Activated T-helper 1 cell treated with anti-CD3 and anti-CD28 coated beads, Interleukin-12 subunit alpha, Interleukin-12 subunit beta, Interleukin-2, Interleukin-4 antibody, amounts not matched to agents 30 ng/mL and 10 ng/mL and 1 ng/mL, durations not matched to agents 14 hours and 24 hours and 36 hours (primary cell): ENCODE measurements around the gene CPHXL2. TPM values are rescaled to one million over a fixed set of nuclear protein-coding genes. Genes with fewer than 3 reads are reported as not detected.

ENCODE experiments used
- DNase-seq: peaks from one replicate; pipeline ENCODE4 v3.0.0; 2021; ENCODE audit warnings: low spot score
- H3K27ac Mint-ChIP-seq: one replicate; pipeline ENCODE4 v1.8.0; 2021; ENCODE audit warnings: mild to moderate bottlenecking, mixed read lengths
- H3K27me3 Mint-ChIP-seq: one replicate; pipeline ENCODE4 v1.8.0; 2022; ENCODE audit warnings: mild to moderate bottlenecking, moderate library complexity, mixed read lengths; ENCODE audit not compliant: insufficient read depth
- H3K36me3 Mint-ChIP-seq: one replicate; pipeline ENCODE4 v1.8.0; 2021; ENCODE audit warnings: low read depth, mixed read lengths
- H3K4me1 Mint-ChIP-seq: one replicate; pipeline ENCODE4 v1.8.0; 2021; ENCODE audit warnings: low read depth, mixed read lengths
- H3K4me3 Mint-ChIP-seq: one replicate; pipeline ENCODE4 v1.8.0; 2021; ENCODE audit warnings: mild to moderate bottlenecking, moderate library complexity, mixed read lengths
- H3K9me3 Mint-ChIP-seq: one replicate; pipeline ENCODE4 v1.8.0; 2021; ENCODE audit warnings: mixed read lengths
- intact Hi-C: fragments of 100-400 bp; cut with micrococcal nuclease; formaldehyde crosslinking; loops from one replicate; pipeline ENCODE4 v1.15.1; 2024
- total RNA-seq: library from RNA; stranded (reverse); gene quantifications from 2 replicates; pipeline ENCODE4 v1.2.3, GENCODE V29; 2022

CPHXL2 gene
- total RNA-seq, 1 donor from 2014 or later, result not detected

- Mint-ChIP-seq H3K36me3 (peaks cover 53% of the 10 kb centered on the region), H3K4me3 (no peak overlapping the region), H3K27me3 (no peaks in the 10 kb centered on the region), H3K9me3 (no peaks in the 10 kb centered on the region), H3K27ac (no peak overlapping the region), H3K4me1 (peaks cover 20% of the 10 kb centered on the region)
- intact Hi-C loops, result no loop called here
- no peak for DNase-seq
Observed at GRCh38 chr16:75614066-75614897, 62.5 kb downstream of the CPHXL2 start.

Other genes with a start within 250 kb of the CPHXL2 start
- 35.4 TPM in 2 replicates for gene CFDP1, start 243.5 kb downstream of the CPHXL2 start, total RNA-seq
- 42.1 and 42.7 TPM in 2 replicates for gene TMEM170A, start 212.3 kb downstream of the CPHXL2 start, total RNA-seq
- not detected in 2 replicates for gene CHST6, start 181.6 kb downstream of the CPHXL2 start, total RNA-seq
- gene CHST5, start 140.9 kb downstream of the CPHXL2 start, total RNA-seq, result not detected in 2 replicates
- 4.5 and 4.7 TPM in 2 replicates for gene TMEM231, start 120.8 kb downstream of the CPHXL2 start, total RNA-seq
- 62.7 and 69.5 TPM in 2 replicates for gene GABARAPL2, start 110.6 kb downstream of the CPHXL2 start, total RNA-seq
- gene ADAT1, start 53.7 kb downstream of the CPHXL2 start, total RNA-seq, result 59.0 and 60.9 TPM in 2 replicates
- 256 and 271 TPM in 2 replicates for gene KARS1, start 29.3 kb downstream of the CPHXL2 start, total RNA-seq
- gene TERF2IP, start 29.2 kb downstream of the CPHXL2 start, total RNA-seq, result 94.3 and 98.5 TPM in 2 replicates
- gene DUXB, start 24.5 kb upstream of the CPHXL2 start, total RNA-seq, result not detected in 2 replicates
- gene CPHXL, start 49.5 kb upstream of the CPHXL2 start, total RNA-seq, result not detected in 2 replicates